HL-60 (cell line): ENCODE results near the gene THG1L.
A peak's percentile ranks its signal among the peaks of the same experiment; 100 is the strongest.

Experiments
- DNase-seq, 2 experiments: peaks; one replicate each; pipeline ENCODE4 v3.0.0-alpha.2; 2010 to 2020; ENCODE audit warnings: low read depth in 1 of 2, low spot score in 1 of 2
- H3K27ac ChIP-seq: fragments of 250-450 bp; sonication (Bioruptor Pico); replicated peaks from 2 replicates; pipeline ENCODE4 v1.5.1; 2020; ENCODE audit warnings: mild to moderate bottlenecking, moderate library complexity
- H3K27me3 ChIP-seq: fragments of 250-450 bp; sonication (Bioruptor Pico); 2 replicates; pipeline ENCODE4 v1.5.1; 2021; ENCODE audit warnings: mild to moderate bottlenecking, moderate library complexity; ENCODE audit not compliant: insufficient read depth, poor library complexity, severe bottlenecking
- H3K4me3 ChIP-seq: replicated peaks from 2 replicates; pipeline ENCODE4 v1.5.1; 2011; ENCODE audit warnings: mild to moderate bottlenecking, control low read depth, low read length; ENCODE audit not compliant: insufficient read depth
- GABPA ChIP-seq: IDR thresholded peaks from 2 replicates; pipeline ENCODE4 v1.6.1; 2012; ENCODE audit warnings: low read depth
- POLR2AphosphoS5 ChIP-seq: IDR thresholded peaks from 2 replicates; pipeline ENCODE4 v1.6.1; 2012; ENCODE audit warnings: low read depth
- REST ChIP-seq: IDR thresholded peaks from 2 replicates; pipeline ENCODE4 v1.6.1; 2012; ENCODE audit warnings: low read depth; ENCODE audit not compliant: insufficient replicate concordance
- SPI1 ChIP-seq: IDR thresholded peaks from 2 replicates; pipeline ENCODE4 v1.6.1; 2012; ENCODE audit warnings: low read depth, mild to moderate bottlenecking, borderline replicate concordance
- TF ChIP-seq, protein P1 (sequence below): IDR thresholded peaks from one replicate; pipeline ENCODE4 v1.5.1; 2011; ENCODE audit warnings: low read length, control low read depth, inconsistent platforms; ENCODE audit not compliant: insufficient read depth

The THG1L gene

GRCh38 chr5:157758706-157759105 lies 27.5 kb downstream of the THG1L start:
- Histone ChIP-seq H3K4me3 (no peak overlapping the region), H3K27ac (no peak overlapping the region), H3K27me3 (no peaks in the 10 kb centered on the region)
- DNase-seq: no peak
- TF ChIP-seq GABPA (no peak), POLR2AphosphoS5 (no peak), REST (no peak), SPI1 (no peak)
- TF ChIP-seq, protein P1, sequence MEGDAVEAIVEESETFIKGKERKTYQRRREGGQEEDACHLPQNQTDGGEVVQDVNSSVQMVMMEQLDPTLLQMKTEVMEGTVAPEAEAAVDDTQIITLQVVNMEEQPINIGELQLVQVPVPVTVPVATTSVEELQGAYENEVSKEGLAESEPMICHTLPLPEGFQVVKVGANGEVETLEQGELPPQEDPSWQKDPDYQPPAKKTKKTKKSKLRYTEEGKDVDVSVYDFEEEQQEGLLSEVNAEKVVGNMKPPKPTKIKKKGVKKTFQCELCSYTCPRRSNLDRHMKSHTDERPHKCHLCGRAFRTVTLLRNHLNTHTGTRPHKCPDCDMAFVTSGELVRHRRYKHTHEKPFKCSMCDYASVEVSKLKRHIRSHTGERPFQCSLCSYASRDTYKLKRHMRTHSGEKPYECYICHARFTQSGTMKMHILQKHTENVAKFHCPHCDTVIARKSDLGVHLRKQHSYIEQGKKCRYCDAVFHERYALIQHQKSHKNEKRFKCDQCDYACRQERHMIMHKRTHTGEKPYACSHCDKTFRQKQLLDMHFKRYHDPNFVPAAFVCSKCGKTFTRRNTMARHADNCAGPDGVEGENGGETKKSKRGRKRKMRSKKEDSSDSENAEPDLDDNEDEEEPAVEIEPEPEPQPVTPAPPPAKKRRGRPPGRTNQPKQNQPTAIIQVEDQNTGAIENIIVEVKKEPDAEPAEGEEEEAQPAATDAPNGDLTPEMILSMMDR: no peak

- TF ChIP-seq SPI1 (no peak), REST (no peak), POLR2AphosphoS5 (no peak), GABPA (no peak)
- TF ChIP-seq, protein P1: peak; percentile 72
- peak; percentile 18 to 51 for DNase-seq
- H3K4me3 ChIP-seq: no peak overlapping the region
- no peaks in the 10 kb centered on the region for H3K27me3 ChIP-seq
- H3K27ac ChIP-seq: no peak overlapping the region
Measured at GRCh38 chr5:157761690-157762621, 30.7 kb downstream of the THG1L start.

DNA sequence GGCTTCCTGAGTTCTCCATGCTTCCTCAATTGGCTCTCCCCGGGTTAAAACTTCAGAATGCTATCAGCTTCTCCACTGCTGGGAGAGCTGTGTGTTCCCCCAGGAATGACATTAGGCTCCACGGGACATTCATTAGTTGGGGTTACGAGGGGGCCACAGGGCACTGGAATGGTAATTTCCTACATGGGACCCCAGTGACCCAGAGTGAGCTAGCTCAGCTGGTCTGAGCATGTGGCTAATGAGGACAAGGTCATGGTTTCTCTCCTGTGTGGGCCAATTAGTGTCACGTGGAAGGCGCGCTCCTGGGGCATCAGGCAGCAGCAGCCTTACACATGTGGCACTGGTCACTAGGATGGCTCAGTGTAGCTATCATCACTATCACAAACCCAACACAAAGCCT lies 33.3 kb downstream of the THG1L start:
- no peak for DNase-seq
- TF ChIP-seq POLR2AphosphoS5 (no peak), GABPA (no peak), REST (no peak), SPI1 (no peak)
- no peak overlapping the region for H3K4me3 ChIP-seq
- H3K27ac ChIP-seq: no peak overlapping the region
- H3K27me3 ChIP-seq: no peaks in the 10 kb centered on the region
